Upper lobe of left lung (tissue), 6 donors: ENCODE data around the gene PLOD2. TPM values are rescaled to one million over a fixed set of nuclear protein-coding genes. Genes with fewer than 3 reads are reported as not detected.

Experiments
- ATAC-seq, 2 donors: fragments of 200-7000 bp; cut with Tn5 transposase; one replicate each; pipeline ENCODE4 v1.9.1; 2022; ENCODE audit warnings: mild to moderate bottlenecking in 2 of 2, moderate library complexity in 2 of 2; ENCODE audit not compliant: low FRiP score in 2 of 2
- DNase-seq, 2 donors: peaks; one replicate each; pipeline ENCODE4 v3.0.0-alpha.2; 2019 to 2020
- H3K27ac ChIP-seq, 4 donors: fragments of 200-600 bp; sonication (generic); one replicate each; pipeline ENCODE4 v1.5.1; 2016 to 2019
- H3K27me3 ChIP-seq, 4 donors: fragments of 200-600 bp; sonication (generic); one replicate each; pipeline ENCODE4 v1.5.1; 2017 to 2019
- H3K36me3 ChIP-seq, 4 donors: fragments of 200-600 bp; sonication (generic); one replicate each; pipeline ENCODE4 v1.5.1; 2016 to 2019
- H3K4me1 ChIP-seq, 4 donors: fragments of 200-600 bp; sonication (generic); one replicate each; pipeline ENCODE4 v1.5.1; 2018 to 2019
- H3K4me3 ChIP-seq, 4 donors: fragments of 200-600 bp; sonication (generic); one replicate each; pipeline ENCODE4 v1.5.1; 2017 to 2019; ENCODE audit warnings: mild to moderate bottlenecking in 2 of 4, moderate library complexity in 1 of 4
- H3K9me3 ChIP-seq, 4 donors: fragments of 200-600 bp; sonication (generic); one replicate each; pipeline ENCODE4 v1.5.1; 2018 to 2019
- CTCF ChIP-seq, 6 experiments: fragments of 450-650 bp in 4 of 6; fragments of 200-600 bp in 2 of 6; sonication (generic) in 2 of 6; IDR thresholded peaks; one replicate each; pipeline ENCODE4 v1.5.1; 2016 to 2019; ENCODE audit warnings: antibody characterized with exemption in 6 of 6
- EP300 ChIP-seq, 4 donors: sonication (generic); formaldehyde crosslinking; IDR thresholded peaks; one replicate each; pipeline ENCODE4 v1.5.1; 2017; ENCODE audit warnings: antibody characterized with exemption in 4 of 4, control low read depth in 2 of 4
- POLR2A ChIP-seq, 4 donors: fragments of 450-650 bp; IDR thresholded peaks; one replicate each; pipeline ENCODE4 v1.5.1; 2016 to 2017; ENCODE audit warnings: antibody characterized with exemption in 4 of 4, mild to moderate bottlenecking in 2 of 4
- POLR2AphosphoS5 ChIP-seq, 2 donors: sonication (generic); formaldehyde crosslinking; IDR thresholded peaks; one replicate each; pipeline ENCODE4 v1.5.1; 2017; ENCODE audit warnings: antibody characterized with exemption in 2 of 2
- WGBS, 2 donors: methylation state at CpG; one replicate each; pipeline ENCODE4 v1.1.5; 2017 to 2018; 5-methylcytosine and 5-hydroxymethylcytosine counted together
- total RNA-seq, 6 donors: library from RNA; depleted of rRNA in 4 of 6; stranded (reverse); fragments of >200 nt in 4 of 6; gene quantifications; one replicate each; pipeline versions ENCODE4 v1.1.0 to v1.2.1, GENCODE V29; 2016 to 2021
- donor health status: DM: no; HTN: no; CAD: no; lungs with moderate emphysema.
- donor health status: DM: no; HTN: yes; CAD: no; lungs with severe emphysema.

Gene PLOD2
- total RNA-seq, 6 donors from 2014 or later, result 6.8 to 30.7 (median 18.1) TPM

GRCh38 chr3:146080578-146080977 is 80.4 kb downstream of the PLOD2 start:
- no peak for TF ChIP-seq POLR2A (IDR thresholded peaks at IDR 0.05)
- no peak for TF ChIP-seq POLR2AphosphoS5 (IDR thresholded peaks at IDR 0.05)
- TF ChIP-seq CTCF (IDR thresholded peaks at IDR 0.05), result no peak
- no peak for TF ChIP-seq EP300 (IDR thresholded peaks at IDR 0.05)

GRCh38 chr3:146078031-146078430 is 83.0 kb downstream of the PLOD2 start:
- DNase-seq, result no peak
- H3K36me3 ChIP-seq, result no peaks in the 10 kb centered on the region
- WGBS, 2 donors, result 96 to 100% methylated on average over 2 of the region's 2 CpGs
- TF ChIP-seq POLR2A (IDR thresholded peaks at IDR 0.05), result no peak
- no peak for TF ChIP-seq EP300 (IDR thresholded peaks at IDR 0.05)
- no peak for TF ChIP-seq POLR2AphosphoS5 (IDR thresholded peaks at IDR 0.05)
- TF ChIP-seq CTCF (IDR thresholded peaks at IDR 0.05), result no peak
- no peaks in the 10 kb centered on the region for H3K4me1 ChIP-seq
- H3K27ac ChIP-seq, result no peak overlapping the region
- H3K4me3 ChIP-seq, result no peak overlapping the region
- no peaks in the 10 kb centered on the region for H3K9me3 ChIP-seq
- no peak for ATAC-seq
- H3K27me3 ChIP-seq, result no peaks in the 10 kb centered on the region

More at GRCh38 chr3:146080578-146080977, 80.4 kb downstream of the PLOD2 start:
- no peak for ATAC-seq
- Histone ChIP-seq H3K27me3 (no peaks in the 10 kb centered on the region), H3K36me3 (no peaks in the 10 kb centered on the region), H3K27ac (no peak overlapping the region), H3K9me3 (no peaks in the 10 kb centered on the region), H3K4me3 (no peak overlapping the region), H3K4me1 (no peaks in the 10 kb centered on the region)
- 72 to 75% methylated on average over 2 of the region's 2 CpGs for WGBS, 2 donors
- DNase-seq, result no peak

DNA sequence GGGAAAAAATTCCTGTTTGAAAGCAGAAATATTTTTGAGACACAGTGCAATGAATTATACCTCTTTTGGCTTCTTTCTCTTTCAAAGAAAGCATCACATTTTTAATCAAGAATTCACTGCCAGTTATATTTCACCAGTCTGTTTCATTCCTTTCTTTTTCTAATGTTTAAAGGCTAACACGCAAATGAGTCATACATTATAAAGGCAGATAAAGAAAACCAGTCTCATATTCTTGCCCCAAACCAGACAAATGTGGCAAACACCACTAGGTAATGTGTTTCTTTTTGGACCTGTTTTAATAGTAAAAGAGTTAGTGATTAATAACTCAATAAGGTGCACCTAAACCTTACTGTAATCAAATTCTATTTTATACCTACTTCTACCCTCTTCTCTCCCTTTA is 83.8 kb downstream of the PLOD2 start:
- Histone ChIP-seq H3K4me1 (peaks cover 0 to 1% (median 0%) of the 10 kb centered on the region in 4 donors), H3K27me3 (no peaks in the 10 kb centered on the region), H3K4me3 (no peak overlapping the region), H3K9me3 (no peaks in the 10 kb centered on the region), H3K36me3 (no peaks in the 10 kb centered on the region), H3K27ac (no peak overlapping the region)
- ATAC-seq (no peak), DNase-seq (no peak)
- 91 to 98% methylated on average over 1 of the region's 1 CpG for WGBS, 2 donors
- TF ChIP-seq EP300 (IDR thresholded peaks at IDR 0.05), result no peak
- TF ChIP-seq CTCF (IDR thresholded peaks at IDR 0.05), result no peak
- no peak for TF ChIP-seq POLR2AphosphoS5 (IDR thresholded peaks at IDR 0.05)
- TF ChIP-seq POLR2A (IDR thresholded peaks at IDR 0.05), result no peak

DNA sequence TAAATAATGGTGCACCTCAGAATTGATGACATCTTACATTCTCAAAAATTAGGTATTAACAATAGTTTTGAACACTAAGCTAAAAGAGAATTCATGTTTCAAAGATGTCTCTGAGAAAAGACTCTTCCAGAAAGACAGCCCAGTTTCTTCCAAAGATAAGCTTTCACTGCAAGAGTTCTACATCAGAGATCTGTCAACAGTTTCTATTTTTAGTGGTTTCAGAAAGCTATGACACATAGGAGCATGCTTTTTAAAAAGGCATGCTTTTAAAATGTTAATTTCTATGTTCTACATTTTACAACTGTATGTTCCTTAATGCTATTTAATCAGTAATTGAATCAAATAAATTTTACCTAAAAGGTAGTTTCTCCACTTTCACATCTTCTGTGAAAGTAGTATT is 88.2 kb downstream of the PLOD2 start:
- H3K27me3 ChIP-seq, result no peaks in the 10 kb centered on the region
- no peaks in the 10 kb centered on the region for H3K36me3 ChIP-seq
- H3K27ac ChIP-seq, result no peak overlapping the region
- TF ChIP-seq POLR2AphosphoS5 (IDR thresholded peaks at IDR 0.05) (no peak), EP300 (IDR thresholded peaks at IDR 0.05) (no peak), CTCF (IDR thresholded peaks at IDR 0.05) (no peak), POLR2A (IDR thresholded peaks at IDR 0.05) (no peak)
- no peak overlapping the region for H3K4me3 ChIP-seq
- no peaks in the 10 kb centered on the region for H3K9me3 ChIP-seq
- H3K4me1 ChIP-seq, result peaks cover 0 to 5% (median 4%) of the 10 kb centered on the region in 4 donors
- ATAC-seq (peak in 1 of 2 donors; percentile 35), DNase-seq (no peak)

GRCh38 chr3:146072061-146072460 is 88.9 kb downstream of the PLOD2 start:
- Histone ChIP-seq H3K4me3 (no peak overlapping the region), H3K9me3 (no peaks in the 10 kb centered on the region), H3K4me1 (peaks cover 0 to 5% (median 4%) of the 10 kb centered on the region in 4 donors), H3K27ac (no peak overlapping the region), H3K27me3 (no peaks in the 10 kb centered on the region), H3K36me3 (no peaks in the 10 kb centered on the region)
- TF ChIP-seq POLR2AphosphoS5 (IDR thresholded peaks at IDR 0.05) (no peak), CTCF (IDR thresholded peaks at IDR 0.05) (no peak), POLR2A (IDR thresholded peaks at IDR 0.05) (no peak), EP300 (IDR thresholded peaks at IDR 0.05) (no peak)
- DNase-seq (no peak), ATAC-seq (peak in 1 of 2 donors; percentile 69)
- WGBS, 2 donors, result 75 to 84% methylated on average over 3 of the region's 3 CpGs
